ENCODE results near the gene ARID1A.
"Not testable (repeated sequence)": the region's sequence is repeated elsewhere in the genome, so short reads cannot be mapped to it uniquely, and the experiment has no call there.

- not testable (repeated sequence) for TF ChIP-seq POLR2A (IDR thresholded peaks at IDR 0.05)
- TF ChIP-seq, protein P1, sequence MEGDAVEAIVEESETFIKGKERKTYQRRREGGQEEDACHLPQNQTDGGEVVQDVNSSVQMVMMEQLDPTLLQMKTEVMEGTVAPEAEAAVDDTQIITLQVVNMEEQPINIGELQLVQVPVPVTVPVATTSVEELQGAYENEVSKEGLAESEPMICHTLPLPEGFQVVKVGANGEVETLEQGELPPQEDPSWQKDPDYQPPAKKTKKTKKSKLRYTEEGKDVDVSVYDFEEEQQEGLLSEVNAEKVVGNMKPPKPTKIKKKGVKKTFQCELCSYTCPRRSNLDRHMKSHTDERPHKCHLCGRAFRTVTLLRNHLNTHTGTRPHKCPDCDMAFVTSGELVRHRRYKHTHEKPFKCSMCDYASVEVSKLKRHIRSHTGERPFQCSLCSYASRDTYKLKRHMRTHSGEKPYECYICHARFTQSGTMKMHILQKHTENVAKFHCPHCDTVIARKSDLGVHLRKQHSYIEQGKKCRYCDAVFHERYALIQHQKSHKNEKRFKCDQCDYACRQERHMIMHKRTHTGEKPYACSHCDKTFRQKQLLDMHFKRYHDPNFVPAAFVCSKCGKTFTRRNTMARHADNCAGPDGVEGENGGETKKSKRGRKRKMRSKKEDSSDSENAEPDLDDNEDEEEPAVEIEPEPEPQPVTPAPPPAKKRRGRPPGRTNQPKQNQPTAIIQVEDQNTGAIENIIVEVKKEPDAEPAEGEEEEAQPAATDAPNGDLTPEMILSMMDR (IDR thresholded peaks at IDR 0.05), result peak; percentile 63 to 77 (median 66)
Measured at GRCh38 chr1:26810105-26810504, 114.3 kb downstream of the ARID1A start.

Measured in right lobe of liver (tissue), 4 donors.